Liver (tissue), 9 donors: Measurements from ENCODE around the gene DKC1. TPM values are rescaled to one million over a fixed set of nuclear protein-coding genes. Genes with fewer than 3 reads are reported as not detected.

ENCODE experiments used
- DNase-seq: peaks from one replicate; pipeline ENCODE4 v3.0.0-alpha.2; 2017; ENCODE audit warnings: low spot score
- H3K27ac ChIP-seq, 2 donors: one replicate each; pipeline ENCODE4 v1.7.0; 2013; ENCODE audit warnings: inconsistent platforms in 2 of 2, low read length in 2 of 2, control low read depth in 1 of 2, low read depth in 1 of 2, mild to moderate bottlenecking in 1 of 2
- H3K27me3 ChIP-seq, 4 donors: one replicate each; pipeline versions ENCODE4 v1.6.1 to v1.7.0; 2013; ENCODE audit warnings: low read length in 3 of 4, inconsistent platforms in 1 of 4, mild to moderate bottlenecking in 1 of 4, moderate library complexity in 1 of 4; ENCODE audit not compliant: control insufficient read depth in 4 of 4, insufficient read depth in 4 of 4
- H3K36me3 ChIP-seq, 4 donors: one replicate each; pipeline versions ENCODE4 v1.6.1 to v1.7.0; 2013; ENCODE audit warnings: low read length in 3 of 4, mild to moderate bottlenecking in 3 of 4, low read depth in 1 of 4, moderate library complexity in 1 of 4; ENCODE audit not compliant: control insufficient read depth in 4 of 4, insufficient read depth in 3 of 4
- H3K4me1 ChIP-seq, 4 donors: one replicate each; pipeline versions ENCODE4 v1.6.1 to v1.7.0; 2013; ENCODE audit warnings: low read length in 3 of 4, mild to moderate bottlenecking in 3 of 4, moderate library complexity in 1 of 4; ENCODE audit not compliant: control insufficient read depth in 4 of 4, insufficient read depth in 4 of 4
- H3K4me3 ChIP-seq, 3 donors: one replicate each; pipeline versions ENCODE4 v1.6.1 to v1.7.0; 2013; ENCODE audit warnings: low read length in 3 of 3, control low read depth in 1 of 3, low read depth in 1 of 3, mild to moderate bottlenecking in 1 of 3
- H3K9ac ChIP-seq, 2 donors: one replicate each; pipeline ENCODE4 v1.7.0; 2013; ENCODE audit warnings: low read length in 2 of 2, mild to moderate bottlenecking in 2 of 2, moderate library complexity in 2 of 2, control low read depth in 1 of 2, low read depth in 1 of 2
- H3K9me3 ChIP-seq, 4 donors: one replicate each; pipeline versions ENCODE4 v1.6.1 to v1.7.0; 2013; ENCODE audit warnings: low read length in 3 of 4; ENCODE audit not compliant: control insufficient read depth in 4 of 4
- EGR1 ChIP-seq, 2 donors: IDR thresholded peaks; 2 replicates each; pipeline ENCODE4 v1.6.1; 2016 to 2018; ENCODE audit warnings: antibody characterized with exemption in 2 of 2, low read depth in 2 of 2
- FOXA1 ChIP-seq: IDR thresholded peaks from 2 replicates; pipeline ENCODE4 v1.6.1; 2016; ENCODE audit warnings: antibody characterized with exemption
- GABPA ChIP-seq, 2 donors: IDR thresholded peaks in 1 of 2; conservative IDR thresholded peaks in 1 of 2; 2 replicates each; pipeline ENCODE4 v1.6.1; 2016; ENCODE audit warnings: antibody characterized with exemption in 2 of 2, mild to moderate bottlenecking in 1 of 2, moderate library complexity in 1 of 2
- HNF4A ChIP-seq, 2 donors: conservative IDR thresholded peaks; 2 replicates each; pipeline ENCODE4 v1.6.1; 2016; ENCODE audit warnings: antibody characterized with exemption in 2 of 2, mild to moderate bottlenecking in 2 of 2
- HNF4G ChIP-seq: IDR thresholded peaks from 2 replicates; pipeline ENCODE4 v1.6.1; 2016; ENCODE audit warnings: antibody characterized with exemption
- NR2F2 ChIP-seq: IDR thresholded peaks from 2 replicates; pipeline ENCODE4 v1.6.1; 2016; ENCODE audit warnings: antibody characterized with exemption
- RXRA ChIP-seq, 2 donors: IDR thresholded peaks; 2 replicates each; pipeline ENCODE4 v1.6.1; 2017 to 2018; ENCODE audit warnings: antibody characterized with exemption in 2 of 2, mild to moderate bottlenecking in 1 of 2
- SP1 ChIP-seq: IDR thresholded peaks from 2 replicates; pipeline ENCODE4 v1.6.1; 2018; ENCODE audit warnings: antibody characterized with exemption, mild to moderate bottlenecking
- TAF1 ChIP-seq: conservative IDR thresholded peaks from 2 replicates; pipeline ENCODE4 v1.6.1; 2016; ENCODE audit warnings: antibody characterized with exemption, mild to moderate bottlenecking
- YY1 ChIP-seq: IDR thresholded peaks from 2 replicates; pipeline ENCODE4 v1.6.1; 2016; ENCODE audit warnings: antibody characterized with exemption, mild to moderate bottlenecking
- WGBS: extraction: QIAGEN DNeasy Blood & Tissue Kit; methylation state at CpG from one replicate; pipeline ENCODE4 v1.1.7; 2013; 5-methylcytosine and 5-hydroxymethylcytosine counted together
- polyA plus RNA-seq, 2 donors: library from polyadenylated mRNA; stranded (reverse) in 1 of 2; unstranded in 1 of 2; fragments of 200-250 nt in 1 of 2; fragments of >200 nt in 1 of 2; fragmentation: Nextera tagmentation in 1 of 2; extraction: Ambion mirVana in 1 of 2; gene quantifications; one replicate each; pipeline versions ENCODE4 v1.2.1 to v1.2.3, GENCODE V29; 2013 to 2015
- total RNA-seq, 2 donors: library from RNA; depleted of rRNA; stranded (reverse); fragments of >200 nt; gene quantifications; one replicate each; pipeline ENCODE4 v1.2.3, GENCODE V29; 2014
- TF ChIP-seq, protein P1 (sequence below): IDR thresholded peaks from 2 replicates; pipeline ENCODE4 v1.6.1; 2016; ENCODE audit warnings: antibody characterized with exemption
- TF ChIP-seq, protein P2 (sequence below): IDR thresholded peaks from 2 replicates; pipeline ENCODE4 v1.6.1; 2016; ENCODE audit warnings: antibody characterized with exemption
- TF ChIP-seq, protein P3 (sequence below): IDR thresholded peaks from 2 replicates; pipeline ENCODE4 v1.6.1; 2016; ENCODE audit warnings: antibody characterized with exemption
- TF ChIP-seq, protein P4 (sequence below): fragments of 150-350 bp; IDR thresholded peaks from 2 replicates; pipeline ENCODE4 v1.5.1; 2017; ENCODE audit warnings: improper control_type of control experiment, low read depth, low read length; ENCODE audit not compliant: missing input control
- donor health status: healthy.
- donor health status: healthy.
- donor health status: healthy.
- donor health status: healthy.
- donor health status: healthy.

Gene DKC1
- total and polyA plus RNA-seq, 4 donors, result 14.0 to 21.9 (median 16.5) TPM

DNA sequence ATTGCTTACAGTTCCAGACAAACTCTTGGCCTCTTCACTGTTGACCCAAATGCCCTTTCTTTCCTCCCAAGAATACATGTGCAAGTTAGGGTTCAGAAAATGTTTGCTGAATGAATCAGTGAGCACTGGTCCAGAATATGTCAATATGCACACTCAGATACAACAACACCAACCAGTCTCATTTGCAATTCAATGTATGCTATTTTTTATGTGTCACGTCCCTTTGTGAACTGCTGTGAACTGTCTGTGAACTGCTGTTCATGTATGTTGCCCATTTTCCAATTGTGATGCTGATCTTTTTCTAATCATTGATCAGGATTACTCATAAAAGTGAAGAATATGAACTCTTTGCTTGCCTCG lies 29.6 kb upstream of the DKC1 start:
- WGBS, result 77% methylated on average over 2 of the region's 2 CpGs
- TF ChIP-seq YY1, result no peak
- no peak for TF ChIP-seq NR2F2
- no peak for TF ChIP-seq TAF1
- no peak for TF ChIP-seq HNF4A (conservative IDR thresholded peaks at IDR 0.05)
- TF ChIP-seq, protein P1, sequence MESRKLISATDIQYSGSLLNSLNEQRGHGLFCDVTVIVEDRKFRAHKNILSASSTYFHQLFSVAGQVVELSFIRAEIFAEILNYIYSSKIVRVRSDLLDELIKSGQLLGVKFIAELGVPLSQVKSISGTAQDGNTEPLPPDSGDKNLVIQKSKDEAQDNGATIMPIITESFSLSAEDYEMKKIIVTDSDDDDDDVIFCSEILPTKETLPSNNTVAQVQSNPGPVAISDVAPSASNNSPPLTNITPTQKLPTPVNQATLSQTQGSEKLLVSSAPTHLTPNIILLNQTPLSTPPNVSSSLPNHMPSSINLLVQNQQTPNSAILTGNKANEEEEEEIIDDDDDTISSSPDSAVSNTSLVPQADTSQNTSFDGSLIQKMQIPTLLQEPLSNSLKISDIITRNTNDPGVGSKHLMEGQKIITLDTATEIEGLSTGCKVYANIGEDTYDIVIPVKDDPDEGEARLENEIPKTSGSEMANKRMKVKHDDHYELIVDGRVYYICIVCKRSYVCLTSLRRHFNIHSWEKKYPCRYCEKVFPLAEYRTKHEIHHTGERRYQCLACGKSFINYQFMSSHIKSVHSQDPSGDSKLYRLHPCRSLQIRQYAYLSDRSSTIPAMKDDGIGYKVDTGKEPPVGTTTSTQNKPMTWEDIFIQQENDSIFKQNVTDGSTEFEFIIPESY, result no peak
- no peak for TF ChIP-seq EGR1 (IDR thresholded peaks at IDR 0.05; ENCODE audit: low read depth in 2 of 2)
- TF ChIP-seq GABPA (IDR thresholded peaks at IDR 0.05 in 1 of 2, conservative IDR thresholded peaks at IDR 0.05 in 1 of 2), result no peak
- TF ChIP-seq FOXA1, result no peak
- TF ChIP-seq, protein P2, sequence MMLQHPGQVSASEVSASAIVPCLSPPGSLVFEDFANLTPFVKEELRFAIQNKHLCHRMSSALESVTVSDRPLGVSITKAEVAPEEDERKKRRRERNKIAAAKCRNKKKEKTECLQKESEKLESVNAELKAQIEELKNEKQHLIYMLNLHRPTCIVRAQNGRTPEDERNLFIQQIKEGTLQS, result no peak
- TF ChIP-seq HNF4G, result no peak
- no peak for TF ChIP-seq SP1
- TF ChIP-seq, protein P3, sequence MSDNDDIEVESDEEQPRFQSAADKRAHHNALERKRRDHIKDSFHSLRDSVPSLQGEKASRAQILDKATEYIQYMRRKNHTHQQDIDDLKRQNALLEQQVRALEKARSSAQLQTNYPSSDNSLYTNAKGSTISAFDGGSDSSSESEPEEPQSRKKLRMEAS, result no peak
- TF ChIP-seq RXRA (IDR thresholded peaks at IDR 0.05), result no peak
- Histone ChIP-seq H3K9me3 (no peaks in the 10 kb centered on the region), H3K9ac (no peak overlapping the region), H3K36me3 (no peaks in the 10 kb centered on the region), H3K27me3 (no peaks in the 10 kb centered on the region), H3K27ac (peak overlapping the region in 1 of 2 donors; percentile 56), H3K4me1 (peaks cover 5 to 25% (median 13%) of the 10 kb centered on the region in 4 donors), H3K4me3 (no peak overlapping the region)
- DNase-seq, result no peak

DNA sequence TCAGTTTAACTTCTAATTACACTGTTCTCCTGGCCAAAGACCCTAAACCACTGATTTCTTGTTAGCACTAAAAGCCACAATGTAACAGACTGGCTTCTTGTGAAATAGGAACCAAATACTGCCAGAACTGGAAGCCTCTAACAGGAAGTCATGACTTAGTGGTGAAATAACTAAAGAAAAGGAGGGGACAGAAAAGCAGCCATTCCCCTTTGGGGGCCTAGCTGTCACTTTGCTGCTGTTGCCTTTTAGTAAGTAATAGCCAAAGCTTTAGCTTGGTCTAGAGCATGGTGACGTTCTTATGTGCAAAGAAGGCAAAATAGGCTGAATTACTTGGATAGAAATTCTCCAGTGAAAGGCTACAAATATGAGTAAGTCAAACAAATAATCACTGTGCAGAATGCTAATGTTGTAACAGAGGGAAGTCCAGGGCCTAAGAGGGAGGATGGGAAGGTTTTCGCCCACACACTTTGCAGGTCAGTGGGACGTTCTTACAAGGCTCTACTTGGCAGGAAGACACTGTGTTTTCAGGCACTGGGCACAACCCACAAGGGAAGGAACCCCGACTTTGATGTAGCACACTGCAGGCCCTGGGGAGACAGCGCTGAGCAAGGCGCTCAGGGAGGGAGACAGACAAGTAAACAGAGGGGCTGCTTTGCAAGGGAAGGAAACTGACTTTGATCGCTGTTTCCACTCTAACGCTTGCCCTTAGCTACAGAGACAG lies 28.4 kb upstream of the DKC1 start:
- H3K9me3 ChIP-seq, result no peaks in the 10 kb centered on the region
- no peak overlapping the region for H3K9ac ChIP-seq
- peaks cover 5 to 19% (median 10%) of the 10 kb centered on the region in 4 donors for H3K4me1 ChIP-seq
- H3K4me3 ChIP-seq, result no peak overlapping the region
- H3K27ac ChIP-seq, result peak overlapping the region; percentile 39 to 79
- H3K36me3 ChIP-seq, result no peaks in the 10 kb centered on the region
- TF ChIP-seq YY1, result peak; percentile 48
- peak in 1 of 2 donors; percentile 10 for TF ChIP-seq RXRA (IDR thresholded peaks at IDR 0.05)
- no peak for TF ChIP-seq NR2F2
- TF ChIP-seq, protein P4, sequence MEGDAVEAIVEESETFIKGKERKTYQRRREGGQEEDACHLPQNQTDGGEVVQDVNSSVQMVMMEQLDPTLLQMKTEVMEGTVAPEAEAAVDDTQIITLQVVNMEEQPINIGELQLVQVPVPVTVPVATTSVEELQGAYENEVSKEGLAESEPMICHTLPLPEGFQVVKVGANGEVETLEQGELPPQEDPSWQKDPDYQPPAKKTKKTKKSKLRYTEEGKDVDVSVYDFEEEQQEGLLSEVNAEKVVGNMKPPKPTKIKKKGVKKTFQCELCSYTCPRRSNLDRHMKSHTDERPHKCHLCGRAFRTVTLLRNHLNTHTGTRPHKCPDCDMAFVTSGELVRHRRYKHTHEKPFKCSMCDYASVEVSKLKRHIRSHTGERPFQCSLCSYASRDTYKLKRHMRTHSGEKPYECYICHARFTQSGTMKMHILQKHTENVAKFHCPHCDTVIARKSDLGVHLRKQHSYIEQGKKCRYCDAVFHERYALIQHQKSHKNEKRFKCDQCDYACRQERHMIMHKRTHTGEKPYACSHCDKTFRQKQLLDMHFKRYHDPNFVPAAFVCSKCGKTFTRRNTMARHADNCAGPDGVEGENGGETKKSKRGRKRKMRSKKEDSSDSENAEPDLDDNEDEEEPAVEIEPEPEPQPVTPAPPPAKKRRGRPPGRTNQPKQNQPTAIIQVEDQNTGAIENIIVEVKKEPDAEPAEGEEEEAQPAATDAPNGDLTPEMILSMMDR, result no peak
- no peaks in the 10 kb centered on the region for H3K27me3 ChIP-seq
- 53% methylated on average over 8 of the region's 8 CpGs for WGBS
- DNase-seq, result no peak
